Endothelial cell of umbilical vein (primary cell): ENCODE data around the gene CD34.

ENCODE experiments used
- EZH2 ChIP-seq: IDR thresholded peaks from 2 replicates; pipeline ENCODE4 v1.6.1; 2012; ENCODE audit warnings: borderline replicate concordance, low read depth, mild to moderate bottlenecking, moderate library complexity, low read length, inconsistent platforms; ENCODE audit not compliant: severe bottlenecking
- FOS ChIP-seq: IDR thresholded peaks from 2 replicates; pipeline ENCODE4 v1.6.1; 2011; ENCODE audit warnings: mild to moderate bottlenecking, low read length, moderate library complexity, borderline replicate concordance; ENCODE audit not compliant: insufficient read depth
- JUN ChIP-seq: IDR thresholded peaks from 2 replicates; pipeline ENCODE4 v1.6.1; 2011; ENCODE audit warnings: borderline replicate concordance, low read depth; ENCODE audit not compliant: insufficient read length, insufficient read depth
- MYC ChIP-seq: IDR thresholded peaks from one replicate; pipeline ENCODE4 v1.6.1; 2011; ENCODE audit warnings: mild to moderate bottlenecking, low read depth, low read length
- POLR2A ChIP-seq: IDR thresholded peaks from 2 replicates; pipeline ENCODE4 v1.6.1; 2012; ENCODE audit warnings: low read depth, mild to moderate bottlenecking, control low read depth, low read length
- POLR2AphosphoS5 ChIP-seq: IDR thresholded peaks from 2 replicates; pipeline ENCODE4 v1.6.1; 2012; ENCODE audit warnings: low read depth, mild to moderate bottlenecking, control low read depth, low read length, moderate library complexity; ENCODE audit not compliant: insufficient read depth
- TF ChIP-seq, protein P1 (sequence below), 2 donors: IDR thresholded peaks; 1 replicate in 1 of 2; 2 replicates in 1 of 2; pipeline ENCODE4 v1.5.1; 2011; ENCODE audit warnings: low read length in 2 of 2, mild to moderate bottlenecking in 2 of 2, moderate library complexity in 2 of 2, control low read depth in 1 of 2, inconsistent platforms in 1 of 2, low read depth in 1 of 2; ENCODE audit not compliant: insufficient read depth in 1 of 2; ENCODE audit errors: extremely low read depth in 1 of 2

DNA sequence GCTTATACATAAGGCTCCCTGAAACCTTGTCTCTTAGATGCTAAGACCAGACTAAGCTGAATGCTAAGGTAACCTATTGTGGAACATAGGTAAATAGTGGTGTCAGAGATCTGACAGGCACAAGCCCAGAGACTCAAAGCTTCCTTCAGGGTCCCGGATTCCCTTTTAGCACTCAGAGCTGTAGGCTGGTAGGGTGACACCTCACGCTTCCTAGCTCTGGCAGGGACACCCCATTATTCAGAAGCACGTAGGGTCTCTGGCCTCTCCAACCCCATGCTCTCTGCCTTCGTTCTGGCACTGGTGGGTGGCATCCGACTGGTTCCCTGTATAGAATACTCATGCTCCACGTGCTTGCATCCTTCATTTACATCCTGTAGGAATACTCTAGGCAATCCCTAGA is 68.4 kb downstream of the CD34 start:
- TF ChIP-seq EZH2: no peak
- TF ChIP-seq, protein P1, sequence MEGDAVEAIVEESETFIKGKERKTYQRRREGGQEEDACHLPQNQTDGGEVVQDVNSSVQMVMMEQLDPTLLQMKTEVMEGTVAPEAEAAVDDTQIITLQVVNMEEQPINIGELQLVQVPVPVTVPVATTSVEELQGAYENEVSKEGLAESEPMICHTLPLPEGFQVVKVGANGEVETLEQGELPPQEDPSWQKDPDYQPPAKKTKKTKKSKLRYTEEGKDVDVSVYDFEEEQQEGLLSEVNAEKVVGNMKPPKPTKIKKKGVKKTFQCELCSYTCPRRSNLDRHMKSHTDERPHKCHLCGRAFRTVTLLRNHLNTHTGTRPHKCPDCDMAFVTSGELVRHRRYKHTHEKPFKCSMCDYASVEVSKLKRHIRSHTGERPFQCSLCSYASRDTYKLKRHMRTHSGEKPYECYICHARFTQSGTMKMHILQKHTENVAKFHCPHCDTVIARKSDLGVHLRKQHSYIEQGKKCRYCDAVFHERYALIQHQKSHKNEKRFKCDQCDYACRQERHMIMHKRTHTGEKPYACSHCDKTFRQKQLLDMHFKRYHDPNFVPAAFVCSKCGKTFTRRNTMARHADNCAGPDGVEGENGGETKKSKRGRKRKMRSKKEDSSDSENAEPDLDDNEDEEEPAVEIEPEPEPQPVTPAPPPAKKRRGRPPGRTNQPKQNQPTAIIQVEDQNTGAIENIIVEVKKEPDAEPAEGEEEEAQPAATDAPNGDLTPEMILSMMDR (IDR thresholded peaks at IDR 0.05; ENCODE audit: extremely low read depth in 1 of 2, insufficient read depth in 1 of 2, low read depth in 1 of 2, low read length in 2 of 2): no peak
- no peak for TF ChIP-seq POLR2AphosphoS5
- no peak for TF ChIP-seq POLR2A
- no peak for TF ChIP-seq JUN
- TF ChIP-seq FOS: no peak
- TF ChIP-seq MYC: no peak
